Left colon (tissue), 2 donors: ENCODE results near the gene HECTD1. TPM values are rescaled to one million over a fixed set of nuclear protein-coding genes. Genes with fewer than 3 reads are reported as not detected.
"Not testable (repeated sequence)": the region's sequence is repeated elsewhere in the genome, so short reads cannot be mapped to it uniquely, and the experiment has no call there.

Experiments used
- ATAC-seq: fragments of 200-7000 bp; cut with Tn5 transposase; one replicate; pipeline ENCODE4 v1.9.1; 2020; ENCODE audit warnings: mild to moderate bottlenecking, moderate library complexity
- DNase-seq, 2 donors: peaks; one replicate each; pipeline ENCODE4 v3.0.0-alpha.2; 2020
- intact Hi-C, 2 donors: fragments of 100-400 bp; cut with DNase I in 1 of 2; cut with micrococcal nuclease in 1 of 2; formaldehyde crosslinking; loops; one replicate each; pipeline versions ENCODE4 v1.11.2 to v1.14.0; 2022; cut with DNase I, micrococcal nuclease
- long read RNA-seq: library from polyadenylated mRNA; unstranded; transcript quantifications from one replicate; pipeline ENCODE4 v2.0.0, GENCODE V29; 2021
- total RNA-seq, 2 donors: library from RNA; stranded (reverse); fragmentation: NEBNext Ultra II Directional; extraction: Animal tissue kit (Norgen Biotek cat#: 25700); gene quantifications; one replicate each; pipeline ENCODE4 v1.2.1, GENCODE V29; 2021
- donor health status: DM: no; HTN: no; CAD: no.
- donor health status: DM: yes; HTN: yes; CAD: no.

Gene HECTD1
- 100 to 1,000 TPM; 129 to 142 TPM for total RNA-seq
- long read RNA-seq, full-length matches to known transcripts: 1 of 93 reads
- long read RNA-seq, partial matches to known transcripts: 83 of 93 reads
- long read RNA-seq, other reads (novel, unspliced or antisense): 9 of 93 reads

- peak; percentile 77 to 93 for DNase-seq
- peak; percentile 85 for ATAC-seq
- intact Hi-C loops: no loop called here
Measured at GRCh38 chr14:31207755-31208545, at the start of gene HECTD1. Gene HECTD1, minus strand, starts transcription at chr14:31207793. Its CDS starts 1,857 bp downstream, at chr14:31205936.

GRCh38 chr14:31257244-31257553, 49.6 kb upstream of the HECTD1 start:
- DNase-seq (no peak), ATAC-seq (no peak)
- intact Hi-C loops: no loop called here

- no peak for DNase-seq
- ATAC-seq: no peak
- intact Hi-C loops: no loop called here
Measured at GRCh38 chr14:31256534-31257243, 49.1 kb upstream of the HECTD1 start.

- DNase-seq, ATAC-seq, intact Hi-C loops: not testable (repeated sequence)
Measured at GRCh38 chr14:31255918-31256317, 48.3 kb upstream of the HECTD1 start.

GRCh38 chr14:31255286-31255685, 47.7 kb upstream of the HECTD1 start:
- ATAC-seq (no peak), DNase-seq (no peak)
- intact Hi-C loops: no loop called here

- ATAC-seq (no peak), DNase-seq (no peak)
- intact Hi-C loops: no loop called here
Measured at GRCh38 chr14:31253746-31254471, 46.3 kb upstream of the HECTD1 start.

- ATAC-seq (no peak), DNase-seq (no peak)
- intact Hi-C loops: no loop called here
Measured at GRCh38 chr14:31252865-31253264, 45.3 kb upstream of the HECTD1 start.

GRCh38 chr14:31251028-31251958, 43.7 kb upstream of the HECTD1 start:
- peak; percentile 92 for ATAC-seq
- intact Hi-C loops: no loop called here
- DNase-seq: peak; percentile 72 to 78

GRCh38 chr14:31244626-31245025, 37.0 kb upstream of the HECTD1 start:
- intact Hi-C loops: no loop called here
- DNase-seq (no peak), ATAC-seq (peak; percentile 24)

GRCh38 chr14:31243860-31244259, 36.3 kb upstream of the HECTD1 start:
- ATAC-seq (peak; percentile 87), DNase-seq (peak; percentile 41 to 77)
- intact Hi-C loops: no loop called here

- ATAC-seq, DNase-seq, intact Hi-C loops: not testable (repeated sequence)
Measured at GRCh38 chr14:31242161-31242940, 34.8 kb upstream of the HECTD1 start.

- peak; percentile 22 for ATAC-seq
- intact Hi-C loops: no loop called here
Measured at GRCh38 chr14:31241450-31242114, 34.0 kb upstream of the HECTD1 start.

GRCh38 chr14:31239741-31240140, 32.1 kb upstream of the HECTD1 start:
- no peak for DNase-seq
- intact Hi-C loops: no loop called here
- no peak for ATAC-seq

More at GRCh38 chr14:31241450-31242114, 34.0 kb upstream of the HECTD1 start:
- no peak for DNase-seq

GRCh38 chr14:31235462-31235861, 27.9 kb upstream of the HECTD1 start:
- intact Hi-C loops: no loop called here
- DNase-seq (no peak), ATAC-seq (no peak)

- ATAC-seq (peak; percentile 29), DNase-seq (peak; percentile 46 to 47)
Measured at GRCh38 chr14:31232081-31232480, 24.5 kb upstream of the HECTD1 start.

GRCh38 chr14:31231272-31231671, 23.7 kb upstream of the HECTD1 start:
- DNase-seq, ATAC-seq, intact Hi-C loops: not testable (repeated sequence)

More at GRCh38 chr14:31232081-31232480, 24.5 kb upstream of the HECTD1 start:
- intact Hi-C loops: no loop called here

- no peak for DNase-seq
- ATAC-seq: no peak
- intact Hi-C loops: no loop called here
Measured at GRCh38 chr14:31230573-31230958, 23.0 kb upstream of the HECTD1 start.
